Measurements from ENCODE around the gene QPCTL. TPM values are rescaled to one million over a fixed set of nuclear protein-coding genes. Genes with fewer than 3 reads are reported as not detected.

Gene QPCTL
- polyA plus RNA-seq, 1 of the 3 experiments (the other 2 are of a cell fraction) = 17.6 TPM

- H3K9me3 ChIP-seq = no peaks in the 10 kb centered on the region
- H3K79me2 ChIP-seq (ENCODE audit: insufficient read depth) = no peaks in the 10 kb centered on the region
- H4K20me1 ChIP-seq (ENCODE audit: insufficient read depth) = no peaks in the 10 kb centered on the region
- H2AFZ ChIP-seq (ENCODE audit: low read depth) = no peak overlapping the region
- peaks cover 0 to 8% of the 10 kb centered on the region in 2 experiments; a peak in 1 of 4 replicates for H3K4me1 ChIP-seq (ENCODE audit: control insufficient read depth in 1 of 2, insufficient read depth in 2 of 2, low read depth in 1 of 2, low read length in 1 of 2)
- H3F3A ChIP-seq (replicated peaks; ENCODE audit: insufficient read depth) = no peaks in the 10 kb centered on the region
- H3K4me3 ChIP-seq (ENCODE audit: low read depth in 2 of 2, low read length in 1 of 2) = no peak overlapping the region
- no peak for DNase-seq
- WGBS (ENCODE audit: low lambda C conversion rate) = 77% methylated on average over 1 of the region's 1 CpG
- ChIA-PET CTCF (no interaction called here), POLR2A (no interaction called here)
- no peak overlapping the region for H3K9ac ChIP-seq
- H3K27me3 ChIP-seq (ENCODE audit: insufficient read depth) = no peaks in the 10 kb centered on the region
- no peak overlapping the region for H3K4me2 ChIP-seq
- H3K36me3 ChIP-seq (replicated peaks in 1 of 2; ENCODE audit: control insufficient read depth in 1 of 2, insufficient read depth in 2 of 2, low read length in 1 of 2) = no peaks in the 10 kb centered on the region
- no peaks in the 10 kb centered on the region for H3K9me2 ChIP-seq
- TF ChIP-seq RXRA (IDR thresholded peaks at IDR 0.05; ENCODE audit: borderline replicate concordance, low read depth) = no peak
- TF ChIP-seq GATA2 (CRISPR knock-in tag; IDR thresholded peaks at IDR 0.05) = no peak
- TF ChIP-seq, protein P1, sequence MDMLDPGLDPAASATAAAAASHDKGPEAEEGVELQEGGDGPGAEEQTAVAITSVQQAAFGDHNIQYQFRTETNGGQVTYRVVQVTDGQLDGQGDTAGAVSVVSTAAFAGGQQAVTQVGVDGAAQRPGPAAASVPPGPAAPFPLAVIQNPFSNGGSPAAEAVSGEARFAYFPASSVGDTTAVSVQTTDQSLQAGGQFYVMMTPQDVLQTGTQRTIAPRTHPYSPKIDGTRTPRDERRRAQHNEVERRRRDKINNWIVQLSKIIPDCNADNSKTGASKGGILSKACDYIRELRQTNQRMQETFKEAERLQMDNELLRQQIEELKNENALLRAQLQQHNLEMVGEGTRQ (IDR thresholded peaks at IDR 0.05; ENCODE audit: borderline replicate concordance, low read depth, low read length) = no peak
- no peak for TF ChIP-seq SMC3 (IDR thresholded peaks at IDR 0.05; ENCODE audit: low read depth, low read length)
- no peak for TF ChIP-seq TCF12 (IDR thresholded peaks at IDR 0.05)
- no peak for TF ChIP-seq YY1 (IDR thresholded peaks at IDR 0.05; ENCODE audit: low read depth)
- no peak for TF ChIP-seq NFIC (IDR thresholded peaks at IDR 0.05; ENCODE audit: borderline replicate concordance)
- TF ChIP-seq GABPA (IDR thresholded peaks at IDR 0.05; ENCODE audit: low read depth) = no peak
- TF ChIP-seq, protein P2, sequence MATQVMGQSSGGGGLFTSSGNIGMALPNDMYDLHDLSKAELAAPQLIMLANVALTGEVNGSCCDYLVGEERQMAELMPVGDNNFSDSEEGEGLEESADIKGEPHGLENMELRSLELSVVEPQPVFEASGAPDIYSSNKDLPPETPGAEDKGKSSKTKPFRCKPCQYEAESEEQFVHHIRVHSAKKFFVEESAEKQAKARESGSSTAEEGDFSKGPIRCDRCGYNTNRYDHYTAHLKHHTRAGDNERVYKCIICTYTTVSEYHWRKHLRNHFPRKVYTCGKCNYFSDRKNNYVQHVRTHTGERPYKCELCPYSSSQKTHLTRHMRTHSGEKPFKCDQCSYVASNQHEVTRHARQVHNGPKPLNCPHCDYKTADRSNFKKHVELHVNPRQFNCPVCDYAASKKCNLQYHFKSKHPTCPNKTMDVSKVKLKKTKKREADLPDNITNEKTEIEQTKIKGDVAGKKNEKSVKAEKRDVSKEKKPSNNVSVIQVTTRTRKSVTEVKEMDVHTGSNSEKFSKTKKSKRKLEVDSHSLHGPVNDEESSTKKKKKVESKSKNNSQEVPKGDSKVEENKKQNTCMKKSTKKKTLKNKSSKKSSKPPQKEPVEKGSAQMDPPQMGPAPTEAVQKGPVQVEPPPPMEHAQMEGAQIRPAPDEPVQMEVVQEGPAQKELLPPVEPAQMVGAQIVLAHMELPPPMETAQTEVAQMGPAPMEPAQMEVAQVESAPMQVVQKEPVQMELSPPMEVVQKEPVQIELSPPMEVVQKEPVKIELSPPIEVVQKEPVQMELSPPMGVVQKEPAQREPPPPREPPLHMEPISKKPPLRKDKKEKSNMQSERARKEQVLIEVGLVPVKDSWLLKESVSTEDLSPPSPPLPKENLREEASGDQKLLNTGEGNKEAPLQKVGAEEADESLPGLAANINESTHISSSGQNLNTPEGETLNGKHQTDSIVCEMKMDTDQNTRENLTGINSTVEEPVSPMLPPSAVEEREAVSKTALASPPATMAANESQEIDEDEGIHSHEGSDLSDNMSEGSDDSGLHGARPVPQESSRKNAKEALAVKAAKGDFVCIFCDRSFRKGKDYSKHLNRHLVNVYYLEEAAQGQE (IDR thresholded peaks at IDR 0.05; ENCODE audit: low read depth, low read length) = no peak
- TF ChIP-seq FOXJ3 (CRISPR knock-in tag; IDR thresholded peaks at IDR 0.05) = no peak
- TF ChIP-seq TAF1 (IDR thresholded peaks at IDR 0.05; ENCODE audit: borderline replicate concordance, low read depth, low read length) = no peak
- TF ChIP-seq NRF1 (IDR thresholded peaks at IDR 0.05; ENCODE audit: low read depth, low read length) = no peak
- TF ChIP-seq, protein P3, sequence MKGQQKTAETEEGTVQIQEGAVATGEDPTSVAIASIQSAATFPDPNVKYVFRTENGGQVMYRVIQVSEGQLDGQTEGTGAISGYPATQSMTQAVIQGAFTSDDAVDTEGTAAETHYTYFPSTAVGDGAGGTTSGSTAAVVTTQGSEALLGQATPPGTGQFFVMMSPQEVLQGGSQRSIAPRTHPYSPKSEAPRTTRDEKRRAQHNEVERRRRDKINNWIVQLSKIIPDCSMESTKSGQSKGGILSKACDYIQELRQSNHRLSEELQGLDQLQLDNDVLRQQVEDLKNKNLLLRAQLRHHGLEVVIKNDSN (IDR thresholded peaks at IDR 0.05; ENCODE audit: borderline replicate concordance, low read depth) = no peak
- TF ChIP-seq FOXM1 (IDR thresholded peaks at IDR 0.05; ENCODE audit: low read depth) = no peak
- TF ChIP-seq MAX (IDR thresholded peaks at IDR 0.05; ENCODE audit: low read depth) = no peak
- TF ChIP-seq POLR2AphosphoS5 (IDR thresholded peaks at IDR 0.05; ENCODE audit: low read depth, low read length) = no peak
- no peak for TF ChIP-seq TEAD4 (IDR thresholded peaks at IDR 0.05; ENCODE audit: borderline replicate concordance, insufficient read depth)
- TF ChIP-seq SIN3A (IDR thresholded peaks at IDR 0.05; ENCODE audit: borderline replicate concordance, low read depth, low read length) = no peak
- no peak for TF ChIP-seq EP300 (IDR thresholded peaks at IDR 0.05; ENCODE audit: borderline replicate concordance in 1 of 2, low read depth in 1 of 2, low read length in 1 of 2)
- TF ChIP-seq FOSL2 (IDR thresholded peaks at IDR 0.05; ENCODE audit: borderline replicate concordance, low read depth) = no peak
- H3K27ac ChIP-seq (ENCODE audit: low read depth in 2 of 2, low read length in 1 of 2) = no peak overlapping the region
Observed at GRCh38 chr19:45663800-45664199, 28.7 kb upstream of the QPCTL start.

Data from SK-N-SH (cell line).